T-helper 2 cell treated with Interferon-gamma antibody and Interleukin-4, amounts not matched to agents 5 μg/mL and 100 μg/mL, for 36 hours (primary cell): Measurements from ENCODE around the gene RTN4IP1.
A peak's percentile ranks its signal among the peaks of the same experiment; 100 is the strongest.
"Not testable (repeated sequence)": the region's sequence is repeated elsewhere in the genome, so short reads cannot be mapped to it uniquely, and the experiment has no call there.

Experiments
- DNase-seq: peaks from one replicate; pipeline ENCODE4 v3.0.0; 2021; ENCODE audit warnings: low spot score
- H3K27ac Mint-ChIP-seq: one replicate; pipeline ENCODE4 v1.8.0; 2021; ENCODE audit warnings: mild to moderate bottlenecking, mixed read lengths
- H3K27me3 Mint-ChIP-seq: one replicate; pipeline ENCODE4 v1.8.0; 2021; ENCODE audit warnings: low read depth, mixed read lengths
- H3K36me3 Mint-ChIP-seq: one replicate; pipeline ENCODE4 v1.8.0; 2021; ENCODE audit warnings: low read depth, mixed read lengths
- H3K4me1 Mint-ChIP-seq: one replicate; pipeline ENCODE4 v1.8.0; 2021; ENCODE audit warnings: low read depth, mixed read lengths
- H3K4me3 Mint-ChIP-seq: one replicate; pipeline ENCODE4 v1.8.0; 2022; ENCODE audit warnings: mild to moderate bottlenecking, moderate library complexity, mixed read lengths
- H3K9me3 Mint-ChIP-seq: one replicate; pipeline ENCODE4 v1.8.0; 2021; ENCODE audit warnings: mixed read lengths

Gene RTN4IP1

DNA sequence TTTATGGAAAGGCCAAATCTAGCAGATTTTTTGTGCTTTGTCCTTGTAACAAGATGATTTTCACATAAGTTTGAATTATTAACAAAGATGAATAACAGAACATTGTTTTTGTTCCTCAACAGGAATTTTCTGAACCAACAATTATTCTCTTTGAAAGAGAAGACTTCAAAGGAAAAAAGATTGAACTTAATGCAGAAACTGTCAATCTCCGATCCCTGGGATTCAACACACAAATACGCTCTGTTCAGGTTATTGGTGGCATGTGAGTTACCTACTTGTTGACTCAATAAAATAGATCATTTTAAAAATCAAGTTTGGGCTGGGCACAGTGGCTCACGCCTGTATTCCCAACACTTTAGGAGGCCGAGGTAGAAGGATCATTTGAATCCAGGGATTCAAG is 70.9 kb downstream of the RTN4IP1 start:
- Mint-ChIP-seq H3K4me1 (peaks cover 2% of the 10 kb centered on the region), H3K36me3 (peaks cover 60% of the 10 kb centered on the region), H3K27ac (no peak overlapping the region), H3K27me3 (no peaks in the 10 kb centered on the region), H3K9me3 (no peaks in the 10 kb centered on the region), H3K4me3 (no peak overlapping the region)
- DNase-seq = no peak

DNA sequence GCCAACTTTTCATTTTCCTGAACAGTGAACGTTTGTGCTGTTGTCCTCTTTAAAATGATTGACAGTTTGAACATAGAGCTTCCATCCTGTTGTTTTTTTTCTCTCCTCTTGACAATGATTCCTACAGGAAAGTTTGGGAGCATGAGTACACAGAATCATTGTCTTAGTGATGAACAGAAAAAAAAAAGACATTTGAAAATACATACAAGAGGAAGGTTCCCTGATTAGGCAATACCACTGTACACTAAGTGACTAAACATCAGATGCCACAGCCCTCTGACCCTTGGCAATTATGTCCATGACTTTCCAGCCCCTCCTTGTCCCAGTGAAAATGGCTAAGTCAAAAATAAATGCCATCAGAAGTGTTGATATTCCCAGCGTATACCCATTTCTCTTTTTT is 71.5 kb downstream of the RTN4IP1 start:
- no peaks in the 10 kb centered on the region for H3K27me3 Mint-ChIP-seq
- H3K27ac Mint-ChIP-seq = no peak overlapping the region
- H3K4me3 Mint-ChIP-seq = no peak overlapping the region
- no peak for DNase-seq
- H3K4me1 Mint-ChIP-seq = peaks cover 5% of the 10 kb centered on the region
- peaks cover 66% of the 10 kb centered on the region for H3K36me3 Mint-ChIP-seq
- no peaks in the 10 kb centered on the region for H3K9me3 Mint-ChIP-seq

DNA sequence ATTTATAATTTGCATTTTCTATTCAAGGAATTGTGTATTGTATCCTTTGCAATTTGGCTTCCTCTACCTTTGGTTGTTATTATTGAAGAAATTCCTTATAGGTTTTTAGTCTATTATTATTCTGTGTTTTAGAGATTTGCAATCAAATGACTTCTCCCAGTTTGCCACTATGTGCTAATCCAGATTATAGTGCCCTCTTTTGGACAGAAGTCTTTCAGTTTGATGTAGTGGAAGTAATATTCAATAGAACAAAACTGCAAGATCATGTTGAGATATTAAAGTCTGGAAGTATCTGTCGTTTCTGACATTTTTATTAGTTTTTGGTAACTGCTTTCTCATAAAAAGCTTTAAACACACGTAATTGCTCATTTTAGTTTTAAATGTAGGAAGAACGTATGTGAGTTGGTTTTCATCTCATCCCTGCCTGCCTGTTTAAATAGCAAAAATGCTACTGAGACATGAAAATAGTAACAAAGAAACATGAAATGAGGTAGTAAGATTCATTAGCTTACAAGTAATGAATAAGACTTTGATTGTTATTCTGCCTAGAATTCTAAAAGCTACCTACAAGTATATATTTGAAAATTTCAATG is 72.8 kb downstream of the RTN4IP1 start:
- no peak overlapping the region for H3K4me3 Mint-ChIP-seq
- H3K4me1 Mint-ChIP-seq = peaks cover 7% of the 10 kb centered on the region
- H3K9me3 Mint-ChIP-seq = no peaks in the 10 kb centered on the region
- no peaks in the 10 kb centered on the region for H3K27me3 Mint-ChIP-seq
- no peak overlapping the region for H3K27ac Mint-ChIP-seq
- no peak for DNase-seq
- peaks cover 67% of the 10 kb centered on the region for H3K36me3 Mint-ChIP-seq

DNA sequence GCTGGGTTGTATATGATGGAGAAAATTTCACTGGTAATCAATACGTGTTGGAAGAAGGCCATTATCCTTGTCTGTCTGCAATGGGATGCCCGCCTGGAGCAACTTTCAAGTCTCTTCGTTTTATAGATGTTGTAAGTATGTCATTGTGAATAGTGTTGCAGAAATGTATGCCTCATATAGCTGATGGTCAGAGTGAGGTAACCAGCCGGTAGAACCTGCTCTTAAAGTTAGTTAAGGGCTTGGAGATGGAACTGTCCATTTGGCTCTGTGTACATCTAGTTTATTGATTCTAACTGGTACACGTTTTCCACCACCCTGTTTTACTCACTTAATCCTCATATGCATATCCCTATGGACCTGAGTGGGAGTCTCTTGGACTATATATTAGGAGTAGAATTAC is 73.5 kb downstream of the RTN4IP1 start:
- Mint-ChIP-seq H3K27ac (no peak overlapping the region), H3K4me3 (no peak overlapping the region), H3K27me3 (no peaks in the 10 kb centered on the region), H3K9me3 (no peaks in the 10 kb centered on the region), H3K4me1 (peaks cover 7% of the 10 kb centered on the region), H3K36me3 (peaks cover 67% of the 10 kb centered on the region)
- DNase-seq = no peak

DNA sequence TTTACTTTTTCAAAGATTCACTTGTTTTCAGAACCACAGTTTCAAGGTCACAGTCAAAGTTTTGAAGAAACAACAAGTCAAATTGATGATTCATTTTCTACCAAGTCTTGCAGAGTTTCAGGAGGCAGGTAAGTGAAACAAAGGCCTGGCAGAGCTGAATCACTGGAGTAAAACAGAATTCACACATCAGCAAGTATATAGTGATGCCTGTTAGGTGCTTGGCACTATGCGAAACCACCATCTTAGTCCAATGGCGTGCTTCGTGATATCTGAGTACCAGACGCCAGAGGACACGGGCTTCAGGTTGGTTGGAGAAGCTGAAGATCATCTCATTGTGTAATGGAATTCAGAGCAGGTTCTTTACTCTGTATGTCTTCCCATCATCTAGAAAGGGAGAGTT is 75.9 kb downstream of the RTN4IP1 start:
- no peak for DNase-seq
- Mint-ChIP-seq H3K36me3 (peaks cover 65% of the 10 kb centered on the region), H3K27ac (no peak overlapping the region), H3K9me3 (no peaks in the 10 kb centered on the region), H3K4me1 (peaks cover 10% of the 10 kb centered on the region), H3K4me3 (no peak overlapping the region), H3K27me3 (no peaks in the 10 kb centered on the region)

DNA sequence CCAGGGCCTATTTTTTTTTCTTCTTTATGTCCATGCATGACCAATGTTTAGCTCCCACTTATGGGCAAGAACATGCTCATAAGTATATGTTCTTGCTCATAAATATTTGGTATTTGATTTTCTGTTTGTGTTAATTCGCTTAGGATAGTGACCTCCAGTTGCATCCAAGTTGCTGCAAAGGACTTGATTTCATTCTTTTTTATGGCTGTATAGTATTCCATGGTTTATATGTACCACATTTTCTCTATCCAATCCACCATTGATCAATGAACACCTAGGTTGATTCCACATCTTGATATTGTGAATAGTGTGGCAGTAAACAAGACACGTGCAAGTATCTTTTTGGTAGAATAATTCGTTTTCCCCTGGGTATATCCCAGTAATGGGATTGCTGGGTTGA is 78.1 kb downstream of the RTN4IP1 start:
- Mint-ChIP-seq H3K27me3 (no peaks in the 10 kb centered on the region), H3K9me3 (no peaks in the 10 kb centered on the region), H3K4me1 (peaks cover 24% of the 10 kb centered on the region), H3K27ac (no peak overlapping the region), H3K36me3 (peaks cover 70% of the 10 kb centered on the region), H3K4me3 (no peak overlapping the region)
- DNase-seq = no peak

DNA sequence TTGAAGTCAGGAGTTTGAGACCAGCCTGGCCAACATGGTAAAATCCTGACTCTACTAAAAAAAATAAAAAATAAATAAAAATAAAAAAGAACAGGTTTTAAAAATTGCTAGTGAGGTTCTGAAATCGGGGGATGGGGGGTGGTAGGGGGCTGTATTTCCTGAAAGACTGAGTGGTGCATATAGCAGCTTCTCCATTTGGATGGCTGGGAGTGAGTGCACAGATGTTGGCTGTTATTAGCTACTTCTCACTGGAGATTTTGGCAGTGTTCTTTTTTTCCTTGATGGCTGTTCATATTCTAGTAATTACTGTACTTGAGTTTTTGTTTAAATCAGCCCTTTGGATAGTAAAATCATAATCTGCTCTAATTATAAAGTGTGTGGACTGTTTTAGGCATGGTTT is 79.8 kb downstream of the RTN4IP1 start:
- H3K27me3 Mint-ChIP-seq = no peaks in the 10 kb centered on the region
- peaks cover 24% of the 10 kb centered on the region for H3K4me1 Mint-ChIP-seq
- no peaks in the 10 kb centered on the region for H3K9me3 Mint-ChIP-seq
- H3K27ac Mint-ChIP-seq = no peak overlapping the region
- no peak overlapping the region for H3K4me3 Mint-ChIP-seq
- DNase-seq = no peak
- H3K36me3 Mint-ChIP-seq = peaks cover 76% of the 10 kb centered on the region

DNA sequence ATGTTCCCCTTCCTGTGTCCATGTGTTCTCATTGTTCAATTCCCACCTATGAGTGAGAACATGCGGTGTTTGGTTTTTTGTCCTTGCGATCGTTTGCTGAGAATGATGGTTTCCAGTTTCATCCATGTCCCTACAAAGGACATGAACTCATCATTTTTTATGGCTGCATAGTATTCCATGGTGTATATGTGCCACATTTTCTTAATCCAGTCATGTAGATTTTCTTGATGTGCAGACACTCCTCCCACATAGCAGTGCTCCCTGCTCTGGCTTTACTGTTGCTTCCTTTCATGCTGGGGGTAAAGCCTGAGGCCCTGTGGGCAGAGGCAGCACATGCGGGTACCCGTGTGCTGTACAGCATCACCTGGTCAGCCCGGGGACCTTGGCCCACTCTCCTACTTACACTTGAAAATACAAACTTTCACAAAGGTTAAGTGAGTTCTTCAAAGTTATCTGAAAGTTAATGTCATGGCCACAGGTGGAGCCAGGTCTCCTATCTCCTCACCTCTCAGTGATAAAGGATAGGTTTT is 80.3 kb downstream of the RTN4IP1 start:
- H3K4me1 Mint-ChIP-seq = peaks cover 24% of the 10 kb centered on the region
- H3K4me3 Mint-ChIP-seq, H3K27me3 Mint-ChIP-seq, H3K9me3 Mint-ChIP-seq, DNase-seq, H3K27ac Mint-ChIP-seq: not testable (repeated sequence)
- peaks cover 81% of the 10 kb centered on the region for H3K36me3 Mint-ChIP-seq

DNA sequence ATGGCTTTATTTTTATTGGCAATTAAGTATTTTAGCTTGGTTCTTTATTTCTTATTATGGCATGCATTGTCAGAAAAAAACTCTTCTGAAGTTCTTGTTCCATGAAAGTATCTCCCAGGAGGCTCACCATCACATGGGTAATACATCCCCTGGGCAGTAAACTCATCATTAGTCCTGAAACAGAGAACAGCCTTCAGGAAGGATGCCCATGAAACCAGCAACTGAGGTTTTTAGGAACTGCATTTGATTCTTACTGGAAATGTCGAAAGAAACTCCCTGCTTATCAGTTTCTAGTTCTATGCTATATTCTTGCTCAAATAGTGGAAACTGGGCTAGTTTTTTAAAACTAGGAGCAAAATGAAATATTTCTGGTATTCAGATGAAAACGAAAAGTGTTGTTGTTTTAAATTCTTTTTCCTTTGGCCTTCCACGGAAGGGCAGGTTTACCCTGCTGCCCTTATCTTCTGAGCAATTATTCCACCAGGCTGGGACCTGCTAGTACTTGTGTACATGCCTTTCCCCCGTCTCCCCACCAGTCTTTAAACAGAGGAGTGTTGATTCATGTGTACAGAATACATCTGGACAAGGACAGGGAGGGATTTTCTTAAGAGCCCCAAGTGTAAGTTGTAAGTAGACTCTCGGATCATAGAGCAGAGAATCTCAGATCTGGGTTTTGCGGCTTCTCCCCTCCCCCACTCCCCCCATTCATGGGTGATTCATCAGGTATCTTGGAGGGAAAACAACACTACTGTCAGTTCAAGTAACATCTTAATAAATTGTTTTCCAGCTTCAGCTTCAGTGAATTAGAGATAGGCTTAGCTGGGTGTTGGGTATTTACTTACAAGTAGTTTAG is 81.5 kb downstream of the RTN4IP1 start:
- Mint-ChIP-seq H3K36me3 (peaks cover 77% of the 10 kb centered on the region), H3K27ac (peak overlapping the region; percentile 49), H3K4me3 (no peak overlapping the region), H3K27me3 (no peaks in the 10 kb centered on the region), H3K4me1 (peaks cover 21% of the 10 kb centered on the region), H3K9me3 (no peaks in the 10 kb centered on the region)
- peak; percentile 23 for DNase-seq

DNA sequence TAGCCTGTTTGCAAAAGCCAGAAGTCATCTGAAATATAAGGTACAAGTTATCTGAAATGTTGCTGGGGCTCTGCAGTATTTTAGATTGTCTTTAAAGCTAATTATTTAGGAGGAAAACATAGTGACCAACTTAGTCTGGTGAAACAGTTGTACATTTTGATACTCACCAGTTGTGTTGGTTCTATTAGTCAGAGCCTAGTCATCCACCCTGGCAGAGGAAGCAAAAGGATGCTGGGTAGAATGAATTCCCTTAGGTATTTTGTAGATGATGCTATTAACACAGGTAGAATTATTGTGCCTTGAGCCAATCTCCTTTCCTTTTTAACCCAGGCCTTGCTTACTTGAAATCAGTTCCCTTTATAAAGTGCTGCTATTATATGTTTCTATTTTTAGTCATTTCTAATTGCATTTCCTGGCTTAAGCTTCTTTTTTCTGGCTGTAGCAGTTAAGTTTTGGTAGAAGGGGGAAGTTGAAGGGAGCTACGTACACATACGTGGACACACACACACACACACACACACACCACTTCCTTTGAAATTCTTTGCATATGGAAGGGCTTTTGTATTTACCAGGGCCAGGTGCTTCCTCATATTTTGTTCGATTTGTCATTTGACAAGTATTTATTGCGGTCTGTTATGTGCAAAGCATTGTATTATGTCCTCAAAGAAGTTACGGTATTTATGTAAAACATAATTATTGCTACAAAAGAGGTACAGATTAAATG is 82.4 kb downstream of the RTN4IP1 start:
- Mint-ChIP-seq H3K4me1 (peaks cover 19% of the 10 kb centered on the region), H3K27ac (peak overlapping the region; percentile 65), H3K36me3 (peaks cover 73% of the 10 kb centered on the region), H3K27me3 (no peaks in the 10 kb centered on the region), H3K4me3 (peak overlapping the region; percentile 31), H3K9me3 (no peaks in the 10 kb centered on the region)
- no peak for DNase-seq

DNA sequence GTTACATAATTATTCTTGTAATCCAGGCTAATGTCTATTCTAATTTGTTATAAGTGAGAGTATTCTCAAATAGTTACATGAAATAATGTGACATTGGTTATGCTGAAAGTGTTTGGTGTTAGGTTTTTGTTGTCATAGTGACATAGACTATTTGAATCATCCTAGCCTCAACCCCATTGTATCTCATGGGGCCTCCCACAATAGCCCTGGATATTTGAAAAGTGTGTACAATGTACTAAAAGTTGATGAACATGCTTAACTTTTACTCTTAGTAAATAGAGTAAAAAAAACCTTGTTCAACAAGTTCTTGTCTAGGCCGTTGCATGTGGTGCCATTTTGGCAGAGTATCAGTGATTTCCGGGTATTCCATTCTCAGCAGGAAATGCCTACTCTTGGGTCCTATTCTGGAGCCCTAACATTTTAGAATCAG is 83.0 kb downstream of the RTN4IP1 start:
- peak overlapping the region; percentile 38 for H3K27ac Mint-ChIP-seq
- H3K9me3 Mint-ChIP-seq = no peaks in the 10 kb centered on the region
- H3K36me3 Mint-ChIP-seq = peaks cover 68% of the 10 kb centered on the region

DNA sequence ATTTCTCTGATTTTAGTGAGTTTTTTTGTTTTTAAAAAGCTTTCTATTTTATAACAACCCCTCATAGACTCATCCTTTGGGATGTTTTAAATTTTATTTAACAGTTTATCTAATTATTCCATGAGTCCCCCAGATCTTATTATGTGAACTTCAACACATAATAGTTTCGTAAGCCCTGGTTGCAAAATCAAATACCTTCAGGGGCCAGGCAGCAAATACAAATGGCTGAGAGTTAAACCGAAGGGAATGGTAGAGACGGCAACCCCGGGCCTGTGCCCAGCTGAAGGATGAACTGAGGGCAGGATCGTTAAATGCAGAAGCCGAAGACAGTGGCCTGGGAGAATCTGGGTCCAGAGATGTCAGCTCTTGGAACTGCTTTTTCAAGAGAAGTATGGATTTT is 88.4 kb downstream of the RTN4IP1 start:
- Mint-ChIP-seq H3K9me3 (no peaks in the 10 kb centered on the region), H3K4me1 (peaks cover 30% of the 10 kb centered on the region), H3K4me3 (no peak overlapping the region), H3K36me3 (peaks cover 57% of the 10 kb centered on the region), H3K27me3 (no peaks in the 10 kb centered on the region), H3K27ac (no peak overlapping the region)
- no peak for DNase-seq

More for the DNA sequence above, 83.0 kb downstream of the RTN4IP1 start:
- H3K4me1 Mint-ChIP-seq = peaks cover 19% of the 10 kb centered on the region
- H3K4me3 Mint-ChIP-seq = no peak overlapping the region
- DNase-seq = no peak
- no peaks in the 10 kb centered on the region for H3K27me3 Mint-ChIP-seq

DNA sequence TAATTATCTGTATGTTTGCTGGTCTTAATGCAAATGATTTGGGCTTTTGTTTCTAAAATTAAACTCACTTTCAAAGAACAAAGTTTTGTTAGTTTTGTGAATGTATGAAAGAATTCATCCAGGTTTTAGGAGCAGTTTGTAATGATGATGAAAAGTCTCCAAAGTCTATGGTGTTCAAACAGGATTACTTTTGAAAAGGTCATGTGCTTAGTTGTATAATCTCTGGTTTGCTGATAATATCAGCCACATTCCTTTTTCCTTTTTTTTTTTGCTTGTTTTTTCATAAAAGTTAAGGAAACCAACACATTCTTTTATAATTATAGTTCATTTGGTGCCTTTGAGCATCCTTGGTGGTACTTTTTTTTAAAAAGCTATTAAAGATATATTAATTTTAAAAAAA is 88.9 kb downstream of the RTN4IP1 start:
- no peaks in the 10 kb centered on the region for H3K27me3 Mint-ChIP-seq
- DNase-seq = no peak
- no peak overlapping the region for H3K27ac Mint-ChIP-seq
- H3K4me1 Mint-ChIP-seq = peaks cover 31% of the 10 kb centered on the region
- H3K4me3 Mint-ChIP-seq = no peak overlapping the region
- no peaks in the 10 kb centered on the region for H3K9me3 Mint-ChIP-seq
- H3K36me3 Mint-ChIP-seq = peaks cover 53% of the 10 kb centered on the region

DNA sequence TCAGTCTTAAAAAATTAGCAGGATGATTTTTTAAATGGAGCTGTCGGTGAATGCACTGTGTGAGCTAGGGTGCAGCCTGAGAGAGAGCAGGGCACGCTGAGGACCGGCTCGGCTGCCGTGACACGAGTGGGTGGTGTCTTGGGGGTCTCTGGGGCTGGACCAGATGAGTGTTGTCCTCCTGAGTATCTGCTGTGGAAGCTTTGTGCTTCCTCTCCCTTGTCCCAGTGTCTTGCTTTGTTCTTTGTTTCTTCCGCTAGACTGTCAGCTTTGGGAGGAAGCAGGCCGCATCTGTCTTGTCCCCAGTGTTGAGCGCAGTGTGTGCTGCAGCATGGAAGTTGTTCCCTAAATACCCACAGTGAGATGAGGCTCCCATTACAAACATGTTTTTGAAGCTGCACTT is 89.4 kb downstream of the RTN4IP1 start:
- H3K27ac Mint-ChIP-seq = peak overlapping the region; percentile 61
- peaks cover 34% of the 10 kb centered on the region for H3K4me1 Mint-ChIP-seq
- H3K9me3 Mint-ChIP-seq = no peaks in the 10 kb centered on the region
- peaks cover 53% of the 10 kb centered on the region for H3K36me3 Mint-ChIP-seq
- DNase-seq = no peak
- no peaks in the 10 kb centered on the region for H3K27me3 Mint-ChIP-seq
- H3K4me3 Mint-ChIP-seq = no peak overlapping the region
